GM18907 (cell line): ENCODE results near the gene LEMD3.

Experiments used
- ATAC-seq: cut with Tn5 transposase; IDR thresholded peaks from one replicate; pipeline ENCODE4 v1.9.1; 2021; ENCODE audit warnings: mild to moderate bottlenecking, moderate library complexity; ENCODE audit not compliant: unreplicated experiment

The LEMD3 gene

DNA sequence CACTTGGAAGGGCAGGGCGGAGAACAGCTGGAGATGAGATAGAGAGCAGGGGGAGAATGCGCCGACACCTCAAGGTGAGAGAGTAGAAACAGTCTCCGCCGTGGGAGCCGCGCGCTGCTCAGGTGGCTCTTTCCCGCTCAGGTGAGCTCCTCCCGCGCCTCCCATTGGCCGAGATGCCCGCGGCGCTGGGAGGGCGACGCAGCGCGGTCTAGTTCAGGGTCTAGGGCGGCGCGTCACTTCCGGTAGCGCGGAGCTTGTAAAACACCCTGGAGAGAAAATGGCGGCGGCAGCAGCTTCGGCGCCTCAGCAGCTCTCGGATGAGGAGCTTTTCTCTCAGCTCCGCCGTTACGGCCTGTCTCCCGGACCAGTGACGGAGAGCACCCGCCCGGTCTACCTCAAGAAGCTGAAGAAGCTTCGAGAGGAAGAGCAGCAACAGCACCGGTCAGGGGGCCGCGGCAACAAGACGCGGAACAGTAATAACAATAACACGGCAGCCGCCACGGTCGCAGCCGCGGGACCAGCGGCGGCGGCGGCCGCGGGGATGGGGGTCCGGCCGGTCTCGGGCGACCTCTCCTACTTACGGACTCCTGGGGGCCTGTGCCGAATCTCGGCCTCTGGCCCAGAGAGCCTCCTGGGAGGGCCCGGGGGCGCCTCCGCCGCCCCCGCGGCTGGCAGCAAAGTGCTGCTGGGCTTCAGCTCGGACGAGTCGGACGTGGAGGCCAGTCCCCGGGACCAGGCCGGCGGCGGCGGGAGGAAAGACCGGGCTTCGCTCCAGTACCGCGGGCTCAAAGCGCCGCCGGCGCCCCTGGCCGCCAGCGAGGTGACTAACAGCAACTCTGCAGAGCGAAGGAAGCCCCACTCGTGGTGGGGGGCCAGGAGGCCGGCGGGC, at the start of gene LEMD3:
LEMD3 (plus strand) TSS at position 264 of the 889 bp plus-strand sequence; CDS start at position 278, 14 bp downstream.
- ATAC-seq, result peak; percentile 95

DNA sequence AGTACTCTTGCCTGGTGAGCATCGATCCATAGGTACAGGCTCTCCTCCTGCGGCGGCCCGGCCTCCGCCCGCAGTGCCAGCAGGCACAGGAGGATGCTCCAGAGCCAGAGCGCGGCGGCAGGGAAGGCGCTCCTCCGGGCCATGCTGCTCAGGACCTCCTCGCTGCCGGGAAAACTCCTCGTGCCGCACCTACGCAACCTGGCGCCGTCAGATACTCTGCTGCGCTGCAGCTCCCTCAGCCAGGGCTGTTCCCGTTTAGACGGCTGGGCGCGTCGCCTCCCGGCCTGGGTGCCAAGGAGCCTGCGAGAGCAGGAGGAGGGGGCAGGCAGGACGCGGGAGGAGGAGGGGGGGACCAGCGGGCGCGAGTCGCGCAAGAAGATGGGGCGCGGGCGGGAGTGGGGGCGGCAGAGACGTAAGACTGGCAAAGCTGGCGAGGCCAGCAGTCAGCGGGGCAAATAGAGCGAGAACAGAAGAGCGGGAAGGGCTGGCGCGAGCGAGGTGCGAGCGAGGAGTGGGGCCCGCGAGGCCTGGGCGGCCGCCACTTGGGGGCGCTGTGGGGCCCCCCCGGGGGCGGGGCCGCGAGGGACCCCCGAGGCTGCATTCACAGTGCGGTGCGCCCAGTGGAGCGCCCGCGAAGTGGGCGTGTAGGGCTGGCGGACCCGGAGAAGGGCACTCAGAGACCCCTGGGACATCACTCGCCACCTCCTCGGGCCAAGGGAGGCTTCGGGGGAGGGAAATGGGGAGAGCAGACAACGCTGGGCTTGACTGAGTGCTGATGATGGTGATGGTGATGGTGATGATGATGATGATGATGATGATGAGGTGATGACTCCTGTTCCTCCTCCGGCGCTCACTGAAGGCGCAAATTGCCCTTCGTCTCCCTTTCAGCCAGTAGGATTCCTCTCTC, 48.1 kb upstream of the LEMD3 start, which contains the start of gene WIF1:
WIF1 (minus strand) TSS at position 257 of the 907 bp plus-strand sequence; CDS start at position 143, 114 bp downstream.
- peak; percentile 71 for ATAC-seq

DNA sequence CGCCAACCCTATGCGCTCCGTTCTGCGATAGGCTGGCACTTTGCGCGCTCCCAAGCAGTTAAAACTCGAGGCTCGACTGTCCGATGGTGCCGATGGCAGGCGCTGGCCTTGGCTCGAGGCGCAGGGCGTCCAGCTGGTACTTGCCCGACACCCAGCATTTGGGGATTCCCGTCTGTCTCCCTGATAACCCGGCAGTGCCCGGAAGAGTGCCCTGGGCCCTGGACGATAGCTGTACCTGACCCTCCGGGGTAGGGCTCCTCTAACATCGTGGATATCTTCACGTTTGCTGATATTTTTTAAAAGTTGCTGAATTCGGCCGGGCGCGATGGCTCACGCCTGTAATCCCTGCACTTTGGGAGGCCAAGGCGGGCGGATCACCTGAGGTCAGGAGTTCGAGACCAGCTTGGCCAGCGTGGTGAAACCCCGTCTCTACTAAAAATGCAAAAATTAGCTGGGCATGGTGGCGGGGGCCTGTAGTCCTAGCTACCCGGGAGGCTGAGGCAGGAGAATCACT, 47.4 kb upstream of the LEMD3 start:
- no peak for ATAC-seq

DNA sequence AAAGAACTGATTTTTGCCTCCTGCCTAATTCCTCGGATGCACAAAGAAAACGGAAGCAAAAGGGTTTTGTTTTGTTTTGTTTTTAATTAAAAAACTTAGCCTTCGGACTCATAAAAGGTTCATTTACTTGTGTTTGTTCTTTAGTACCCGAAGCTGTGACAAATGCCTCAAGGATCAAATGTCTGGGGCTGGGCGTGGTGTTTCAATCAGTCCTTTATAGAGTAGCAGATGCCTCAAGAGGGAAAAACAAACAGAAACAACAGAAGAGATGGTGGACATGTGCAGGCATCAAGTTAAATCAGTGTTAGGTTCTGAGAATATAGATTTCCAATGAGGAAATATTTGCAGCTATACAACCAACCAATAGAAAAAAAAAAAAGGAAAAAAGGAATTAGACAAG, 46.7 kb upstream of the LEMD3 start:
- ATAC-seq, result no peak

DNA sequence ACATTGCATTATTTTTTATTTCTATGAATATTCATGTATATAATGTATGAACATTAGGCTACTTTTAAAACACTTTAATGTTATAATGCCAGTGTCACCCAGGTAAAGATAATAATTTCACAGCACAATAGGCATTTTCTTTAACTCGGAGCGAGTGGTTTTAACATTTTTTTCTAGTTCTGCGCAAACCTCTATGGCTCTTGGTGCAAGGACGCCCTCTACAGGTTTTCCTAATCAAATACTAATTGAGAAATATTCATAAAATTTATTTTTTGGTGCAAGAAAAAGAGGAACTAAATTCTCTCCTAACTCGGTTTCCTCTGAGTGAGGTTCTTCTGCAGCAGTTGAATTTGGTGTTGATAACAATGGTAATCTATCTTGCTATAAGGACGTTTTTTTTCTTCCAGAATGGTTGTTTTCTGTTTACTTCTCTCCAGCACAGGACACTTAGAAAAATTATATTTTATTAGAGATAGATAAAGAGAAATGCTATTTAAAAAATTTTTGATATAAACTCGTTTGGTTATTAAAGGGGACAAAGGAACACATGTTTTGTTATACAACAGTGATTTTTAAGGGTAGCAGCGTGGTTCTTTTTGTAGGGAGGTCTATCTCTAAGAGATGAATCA, 45.8 kb upstream of the LEMD3 start:
- no peak for ATAC-seq

DNA sequence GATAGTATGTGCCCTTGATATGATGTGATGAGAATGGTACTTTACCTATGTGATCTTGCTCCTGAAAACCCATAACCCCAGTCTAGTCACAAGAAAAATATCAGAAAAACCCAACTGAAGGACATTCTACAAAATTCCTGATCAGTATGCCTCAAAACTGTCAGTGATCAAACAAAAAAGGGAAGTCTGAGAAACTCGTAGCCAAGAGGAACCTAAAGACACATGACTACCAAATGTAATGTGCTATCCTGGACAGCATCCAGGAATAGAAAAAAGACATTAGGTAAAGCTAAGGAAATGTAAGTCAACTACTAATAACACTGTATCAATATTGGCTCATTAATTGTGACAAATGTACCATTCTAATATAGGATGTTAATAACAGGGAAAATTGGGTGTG, 44.1 kb upstream of the LEMD3 start:
- no peak for ATAC-seq

DNA sequence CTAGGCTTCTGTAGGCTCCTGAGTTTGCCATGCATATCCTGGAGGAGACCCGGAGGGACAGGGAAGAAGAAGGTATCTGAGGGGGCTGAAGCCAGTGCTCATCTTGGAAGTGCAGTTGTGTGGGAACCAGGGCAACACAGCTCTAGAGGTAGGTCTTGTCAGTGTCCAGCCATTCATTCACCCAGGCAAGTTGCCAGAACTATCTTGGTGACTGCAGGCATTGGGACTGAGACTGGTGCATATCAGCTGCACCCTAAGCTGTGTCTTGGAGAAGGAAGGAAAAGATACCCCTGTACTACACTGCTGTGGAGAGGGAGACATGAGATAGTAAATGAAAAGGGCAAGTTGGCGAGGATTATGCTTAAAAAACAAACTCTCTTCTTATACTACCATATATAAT, 43.4 kb upstream of the LEMD3 start:
- no peak for ATAC-seq

DNA sequence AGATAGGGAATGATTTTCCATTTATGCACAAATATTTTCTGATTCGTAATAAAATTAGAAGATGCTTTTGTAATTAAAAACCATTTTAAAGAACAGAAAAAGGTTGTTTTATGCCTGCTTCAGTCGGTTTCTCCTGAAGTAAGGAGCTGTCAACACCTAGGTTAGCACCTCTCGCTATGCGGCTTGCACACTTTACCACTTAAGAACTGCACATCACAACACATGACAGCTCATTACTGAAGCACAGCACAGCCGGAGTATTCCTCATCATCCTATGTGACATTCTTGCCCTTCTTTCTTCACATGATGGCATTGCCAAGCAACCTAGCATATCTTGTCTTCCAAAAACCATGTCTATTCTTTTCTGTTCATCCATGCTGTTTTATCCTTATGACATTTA, 42.9 kb upstream of the LEMD3 start:
- no peak for ATAC-seq

DNA sequence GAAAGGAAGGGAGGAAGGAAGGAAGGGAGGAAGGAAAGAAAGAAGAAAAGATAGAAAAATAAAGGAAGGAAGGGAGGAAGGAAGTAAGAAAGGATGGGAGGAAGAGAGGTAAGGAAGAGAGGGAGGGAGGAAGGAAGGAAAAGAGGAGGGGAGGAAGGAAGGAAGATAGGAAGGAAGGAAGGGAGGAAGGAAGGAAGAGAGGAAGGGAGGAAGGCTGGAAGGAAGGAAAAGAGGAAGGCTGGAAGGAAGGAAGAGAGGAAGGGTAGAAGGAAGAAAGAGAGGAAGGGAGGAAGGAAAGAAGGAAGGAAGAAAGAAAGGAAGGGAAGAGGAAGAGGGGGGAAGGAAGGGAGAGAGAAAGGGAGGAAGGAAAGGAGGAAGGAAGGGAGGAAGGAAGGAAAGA, 35.5 kb upstream of the LEMD3 start:
- no peak for ATAC-seq

DNA sequence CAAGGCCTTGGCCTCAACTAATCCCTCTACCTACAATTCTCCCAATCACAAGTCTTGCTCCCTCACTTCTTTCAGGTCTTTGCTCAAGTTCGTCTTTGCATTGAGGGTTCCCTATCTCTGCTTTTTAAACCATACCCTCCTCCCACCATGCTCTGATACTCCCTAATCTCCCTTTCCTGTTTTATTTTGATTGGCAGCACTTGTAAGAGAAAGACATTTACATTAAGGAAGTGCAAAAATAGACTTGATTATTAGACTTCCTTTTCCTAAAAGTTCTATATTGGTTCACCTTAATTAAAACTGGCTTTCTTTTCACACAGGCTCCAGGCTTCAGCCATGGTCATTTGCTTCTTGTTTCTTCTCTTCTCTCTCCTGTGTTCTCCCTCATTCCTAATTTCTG, 30.0 kb upstream of the LEMD3 start:
- no peak for ATAC-seq

DNA sequence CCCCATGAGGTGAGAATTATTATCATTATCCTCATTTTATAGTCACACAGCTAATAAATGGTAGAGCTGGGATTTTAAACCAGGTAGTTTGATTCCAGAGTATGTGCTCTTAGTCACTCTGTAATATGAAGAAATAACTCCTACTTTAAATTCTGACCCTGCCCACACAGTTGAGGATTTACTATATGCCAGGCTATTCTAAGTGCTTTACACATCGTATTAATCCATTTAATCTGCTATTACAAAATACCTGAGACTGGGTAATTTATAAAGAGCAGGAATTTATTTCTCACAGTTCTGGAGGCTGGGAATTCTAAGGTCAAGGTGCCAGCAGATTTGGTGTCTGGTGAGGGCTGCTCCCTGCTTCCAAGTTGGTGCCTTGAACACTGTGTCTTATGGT, 28.6 kb upstream of the LEMD3 start:
- no peak for ATAC-seq

DNA sequence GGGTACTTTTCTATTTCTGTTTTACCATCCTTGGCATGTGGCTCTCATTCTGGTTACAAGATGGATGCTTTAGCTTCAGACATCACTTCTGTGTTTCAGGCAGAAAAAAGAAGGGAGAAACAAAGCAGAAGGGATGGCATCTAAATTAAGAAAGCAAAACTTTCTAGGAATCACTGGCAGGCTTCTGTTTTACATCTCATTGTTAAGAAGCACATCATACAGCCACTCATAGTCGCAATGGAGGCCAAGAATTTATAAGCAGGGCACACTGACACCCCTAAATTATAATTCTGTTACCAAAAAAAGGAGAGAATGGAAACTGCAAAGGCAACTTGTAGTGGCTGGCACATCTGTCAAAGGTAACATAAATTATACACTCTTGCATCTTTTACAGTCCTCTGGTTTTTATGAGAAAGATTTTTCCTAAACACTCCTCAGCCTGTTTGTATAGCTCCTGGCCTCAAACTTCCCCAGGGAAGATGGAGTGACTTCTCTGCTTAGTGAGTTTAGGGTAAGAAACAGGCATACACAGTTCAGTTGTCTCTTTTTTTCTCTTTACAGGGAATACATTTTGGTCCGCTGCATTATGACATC, 22.0 kb upstream of the LEMD3 start:
- ATAC-seq, result no peak

DNA sequence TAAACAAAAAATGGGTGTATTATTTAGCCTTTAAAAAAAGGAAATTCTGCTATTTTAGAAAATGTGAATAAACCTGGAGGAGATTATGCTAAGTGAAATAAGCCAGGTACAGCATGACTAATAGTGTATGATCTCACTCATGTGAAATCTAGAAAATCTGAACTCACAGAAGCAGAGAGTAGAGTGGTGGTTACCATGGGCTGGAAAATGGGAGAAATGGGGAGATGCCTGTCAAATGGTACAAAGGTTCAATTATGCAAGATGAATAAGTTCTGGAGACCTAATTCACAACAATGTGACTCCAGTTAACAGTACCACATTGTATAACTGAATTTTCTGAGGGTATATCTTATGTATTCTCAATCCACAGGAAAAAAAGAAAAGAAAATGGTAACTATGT, 17.4 kb upstream of the LEMD3 start:
- no peak for ATAC-seq

DNA sequence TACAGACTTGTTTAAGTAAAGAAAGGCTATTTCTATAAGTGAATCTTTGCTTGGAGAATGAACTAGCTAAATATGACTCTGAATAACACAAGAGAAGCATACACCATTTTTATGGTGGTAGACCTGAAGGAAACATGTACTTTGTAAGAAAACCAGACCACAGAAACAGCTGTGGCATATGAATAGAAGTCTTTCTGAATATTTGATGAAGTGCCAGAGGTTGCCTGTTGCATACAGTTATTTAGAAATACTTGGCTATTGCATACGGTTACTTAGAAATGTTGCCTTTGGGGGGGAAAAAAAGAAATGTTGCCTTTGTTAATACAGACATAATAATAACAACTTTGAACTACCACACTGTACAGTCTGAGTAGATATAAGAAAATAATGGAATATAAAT, 16.8 kb upstream of the LEMD3 start:
- ATAC-seq, result no peak

DNA sequence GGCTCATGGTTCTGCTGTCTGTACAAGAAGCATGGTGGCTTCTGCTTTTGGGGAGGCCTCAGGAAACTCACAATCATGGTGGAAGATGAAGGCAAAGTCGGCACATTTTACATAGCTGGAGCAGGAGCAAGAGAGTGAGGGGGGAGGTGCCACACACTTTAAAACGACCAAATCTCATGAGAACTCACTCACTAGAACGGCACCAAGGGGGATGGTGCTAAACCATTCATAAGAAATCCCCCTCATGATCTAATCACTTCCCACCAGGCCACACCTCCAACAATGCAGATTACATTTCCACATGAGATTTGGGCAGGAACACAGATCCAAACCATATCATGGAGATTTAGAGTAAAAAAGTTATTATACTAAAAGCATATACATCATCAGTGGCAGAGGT, 13.6 kb upstream of the LEMD3 start:
- peak; percentile 48 for ATAC-seq

DNA sequence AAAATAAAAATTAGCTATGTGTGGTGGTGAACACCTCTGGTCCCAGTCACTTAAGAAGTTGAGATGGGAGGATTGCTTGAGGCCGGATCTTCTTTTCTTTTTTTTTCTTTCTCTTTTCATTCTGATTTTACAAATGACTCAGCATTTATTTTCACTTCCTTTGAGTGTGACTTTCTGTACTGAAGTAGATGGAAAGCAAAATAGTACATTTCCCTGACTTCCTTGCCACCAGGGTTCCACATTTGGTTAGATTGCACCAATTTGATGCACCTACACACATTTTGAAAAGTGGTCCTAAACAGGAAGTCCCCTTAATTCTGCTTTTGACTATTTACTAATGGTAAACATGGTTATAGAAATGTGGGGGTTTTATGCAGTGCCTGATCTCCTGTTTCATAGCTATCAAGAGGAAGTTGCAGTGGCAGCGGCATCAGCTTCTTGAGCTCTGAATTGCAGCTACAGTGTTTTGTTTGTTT, 13.0 kb upstream of the LEMD3 start:
- ATAC-seq, result peak; percentile 91

DNA sequence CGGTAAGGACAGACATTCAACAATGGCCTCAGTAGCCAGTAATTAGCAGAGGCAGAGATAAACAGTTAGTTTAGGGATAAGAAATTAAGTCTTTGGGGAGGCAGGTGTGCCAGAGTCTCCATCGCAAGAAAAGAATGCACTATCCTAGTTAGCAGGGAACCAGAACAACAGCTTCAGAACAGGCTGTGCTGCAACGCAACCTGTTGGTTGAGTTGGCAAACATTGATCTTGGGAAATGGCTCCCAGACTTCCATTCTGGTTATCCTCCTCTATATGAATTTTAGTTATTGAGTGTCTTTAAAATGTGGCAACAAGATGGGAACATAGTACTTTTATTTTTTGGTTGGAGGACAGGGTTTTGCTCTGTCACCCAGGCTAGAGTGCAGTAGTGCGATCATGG, 12.3 kb upstream of the LEMD3 start:
- ATAC-seq, result no peak

DNA sequence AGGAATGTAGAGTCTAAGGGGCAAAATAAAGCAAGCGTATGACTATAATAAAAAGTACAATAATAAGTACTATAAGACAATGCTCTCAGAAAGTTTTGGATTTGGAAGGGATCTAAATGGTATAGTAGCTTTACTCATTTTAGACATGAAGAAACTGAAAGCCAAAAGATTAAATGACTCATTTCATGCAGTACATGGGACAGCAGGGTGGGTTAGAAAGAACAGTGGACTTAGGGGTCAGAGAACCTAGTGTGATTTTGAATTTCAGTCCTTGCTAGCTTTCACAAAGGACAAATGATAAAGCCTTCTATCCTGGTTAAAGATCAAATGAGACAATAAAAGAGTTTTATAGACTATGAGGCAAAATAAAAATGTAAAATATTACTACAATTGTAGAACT, 6.8 kb upstream of the LEMD3 start:
- ATAC-seq, result no peak

DNA sequence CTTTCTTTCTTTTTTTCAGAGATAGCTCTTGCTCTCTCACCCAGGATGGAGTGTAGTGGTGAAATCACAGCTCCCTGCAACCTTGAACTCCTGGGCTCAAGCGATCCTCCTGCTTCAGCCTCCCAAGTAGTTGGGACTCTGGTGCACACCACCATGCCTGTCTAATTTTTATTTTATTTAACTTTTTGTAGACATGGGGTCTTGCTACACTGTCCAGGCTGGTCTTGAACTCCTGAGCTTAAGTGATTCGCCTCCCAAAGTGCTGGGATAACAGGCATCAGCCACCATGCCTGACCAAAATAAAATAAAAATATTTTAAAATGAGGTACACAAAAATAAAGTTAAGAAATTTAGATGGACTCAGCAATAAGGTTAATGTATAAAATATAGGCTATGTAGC, 5.1 kb upstream of the LEMD3 start:
- no peak for ATAC-seq

DNA sequence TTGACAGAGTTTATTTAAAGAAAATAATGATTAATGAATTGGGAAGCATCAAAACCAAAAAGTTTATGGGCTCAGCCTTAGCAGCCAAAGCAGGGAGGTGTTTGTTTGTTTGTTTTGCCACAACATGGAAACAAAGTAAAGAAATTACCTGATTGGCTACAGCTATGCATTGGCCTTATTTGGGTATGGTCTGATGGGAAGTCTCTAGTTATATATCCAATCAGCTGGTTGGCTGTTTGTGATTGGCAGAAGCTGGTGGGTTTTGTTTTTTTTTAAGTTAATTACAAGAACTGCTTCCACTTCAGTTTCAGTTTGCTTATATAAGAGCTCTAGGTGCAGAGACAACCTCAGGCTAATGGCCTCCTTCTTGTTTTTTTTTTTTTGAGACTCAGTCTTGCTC, 4.6 kb upstream of the LEMD3 start:
- ATAC-seq, result no peak
